GM20431 (cell line): Measurements from ENCODE around the gene HDGF.
"Not testable (repeated sequence)": the region's sequence is repeated elsewhere in the genome, so short reads cannot be mapped to it uniquely, and the experiment has no call there.

Experiments
- in situ Hi-C: fragments of 300-500 bp; cut with MseI, MboI; formaldehyde crosslinking; loops from one replicate; pipeline ENCODE4 v1.15.0; 2020; ENCODE audit warnings: low sequenced_read_pairs; ENCODE audit not compliant: unreplicated experiment

HDGF gene

DNA sequence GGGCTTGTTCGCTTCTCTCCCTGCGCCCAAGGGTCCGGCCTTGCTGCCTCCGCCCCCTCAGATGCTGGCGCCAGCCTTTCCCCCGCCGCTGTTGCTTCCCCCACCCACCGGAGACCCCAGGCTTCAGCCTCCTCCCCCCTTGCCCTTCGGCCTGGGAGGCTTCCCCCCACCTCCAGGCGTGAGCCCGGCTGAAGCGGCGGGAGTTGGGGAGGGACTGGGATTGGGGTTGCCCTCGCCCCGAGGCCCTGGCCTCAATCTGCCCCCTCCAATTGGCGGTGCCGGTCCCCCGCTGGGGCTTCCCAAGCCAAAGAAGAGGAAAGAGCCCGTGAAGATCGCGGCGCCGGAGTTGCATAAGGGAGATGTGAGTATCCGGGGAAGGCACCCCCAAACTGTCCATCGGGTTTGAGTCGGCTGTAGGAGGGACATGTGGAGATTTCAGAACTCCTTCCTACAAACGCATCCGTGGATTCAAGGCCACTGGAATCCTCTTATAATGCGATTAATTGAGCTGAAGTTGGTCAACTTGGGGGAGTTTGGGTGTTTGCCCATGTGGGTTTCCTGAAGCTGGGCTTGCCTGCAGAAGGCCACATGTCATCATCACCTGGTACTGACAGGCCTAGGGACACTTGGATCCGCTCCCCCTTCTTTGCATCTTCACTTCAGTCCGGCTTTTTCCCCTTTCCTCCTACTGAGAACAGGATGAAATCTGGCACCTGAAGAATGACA lies 16.6 kb upstream of the HDGF start:
- in situ Hi-C loops: no loop called here

GRCh38 chr1:156767101-156767878 lies 15.8 kb upstream of the HDGF start, which contains the start of gene PRCC:
Gene PRCC, plus strand, starts transcription at chr1:156767535. Its CDS starts 237 bp downstream, at chr1:156767772.
- in situ Hi-C loops: no loop called here

GRCh38 chr1:156766298-156767100 lies 15.0 kb upstream of the HDGF start:
- in situ Hi-C loops: no loop called here

DNA sequence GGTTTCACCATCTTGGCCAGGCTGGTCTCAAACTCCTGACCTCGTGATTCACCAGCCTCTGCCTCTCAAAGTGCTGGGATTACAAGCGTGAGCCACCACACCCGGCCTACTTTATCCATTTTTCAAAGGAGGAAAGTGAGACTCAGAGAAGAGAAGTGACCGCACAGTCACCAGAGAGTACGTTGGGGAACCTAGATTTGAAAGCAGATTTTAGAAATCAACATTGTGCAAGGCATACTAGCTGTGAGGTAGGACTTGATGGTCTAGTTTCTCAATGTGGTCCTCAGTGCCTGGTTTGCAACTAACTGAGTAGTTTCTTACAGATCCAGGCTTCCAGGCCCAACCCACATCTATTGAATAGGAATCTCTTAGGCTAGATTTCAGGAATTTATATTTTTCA lies 14.2 kb upstream of the HDGF start:
- in situ Hi-C loops: no loop called here

DNA sequence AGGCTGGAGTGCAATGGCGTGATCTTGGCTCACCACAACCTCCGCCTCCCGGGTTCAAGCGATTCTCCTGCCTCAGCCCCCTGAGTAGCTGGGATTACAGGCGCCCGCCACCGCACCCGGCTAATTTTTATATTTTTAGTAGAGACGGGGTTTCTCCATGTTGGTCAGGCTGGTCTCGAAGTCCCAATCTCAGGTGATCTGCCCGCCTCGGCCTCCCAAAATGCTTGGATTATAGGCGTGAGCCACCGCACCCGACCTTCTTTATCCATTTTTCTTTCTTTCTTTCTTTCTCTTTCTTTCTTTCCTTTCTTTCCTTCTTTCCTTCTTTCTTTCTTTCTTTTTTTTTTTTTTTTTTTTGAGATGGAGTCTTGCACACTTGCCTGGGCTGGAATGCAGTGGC lies 13.7 kb upstream of the HDGF start:
- in situ Hi-C loops: not testable (repeated sequence)

GRCh38 chr1:156760796-156761104 lies 9.3 kb upstream of the HDGF start:
- in situ Hi-C loops: no loop called here

DNA sequence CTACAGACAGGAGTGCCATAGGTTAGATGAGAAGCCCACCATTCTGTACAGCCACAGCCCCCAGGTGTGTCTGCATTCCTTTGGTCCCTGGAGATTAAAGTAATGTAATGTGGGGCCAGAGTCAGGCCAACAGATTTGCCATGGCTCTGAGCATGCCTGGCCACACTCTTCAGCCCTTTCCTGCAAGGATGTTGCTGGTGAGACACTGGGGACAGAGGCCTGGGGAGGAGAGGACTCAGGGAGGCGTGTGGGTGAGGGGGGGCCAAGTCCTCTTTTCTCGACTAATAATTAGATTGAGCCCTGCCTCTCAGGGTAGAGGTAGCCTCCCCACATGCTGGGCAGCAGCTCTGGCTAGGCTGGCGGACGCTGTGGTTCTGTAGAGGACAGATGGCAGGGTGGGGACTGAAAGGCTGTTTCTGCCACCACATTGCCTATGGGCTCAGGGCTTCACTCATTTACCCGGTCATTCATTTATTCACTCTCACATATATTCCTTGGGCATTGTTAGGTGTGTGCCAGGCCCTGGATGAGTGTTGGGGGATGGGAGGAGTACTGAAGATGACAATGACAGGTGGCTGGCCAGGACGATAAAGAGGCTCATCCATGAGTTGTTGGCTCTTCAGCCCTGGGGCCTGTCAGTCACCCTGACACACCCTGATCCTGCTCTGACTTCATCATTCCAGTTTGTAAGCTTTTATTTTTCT lies 8.8 kb upstream of the HDGF start:
- in situ Hi-C loops: no loop called here

GRCh38 chr1:156757572-156758253 lies 6.2 kb upstream of the HDGF start:
- in situ Hi-C loops: not testable (repeated sequence)

DNA sequence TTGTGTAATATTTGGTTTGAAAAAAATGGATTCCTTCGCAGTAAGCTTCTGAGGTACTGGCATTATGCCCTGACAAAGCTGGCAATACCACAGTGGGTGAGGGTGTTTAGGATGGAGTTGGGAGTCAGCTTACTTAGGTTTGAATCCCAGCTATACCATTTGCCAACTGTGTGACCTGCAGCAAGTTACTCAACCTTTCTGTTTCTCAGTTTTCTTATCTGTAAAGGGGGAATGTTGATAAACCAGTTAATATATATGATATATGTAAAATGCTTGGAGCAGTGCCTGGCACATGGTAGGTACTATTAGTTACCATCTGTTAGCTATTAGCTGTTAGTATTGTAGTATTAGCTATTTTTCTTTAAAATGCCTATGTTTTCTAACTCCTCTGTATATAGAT lies 4.9 kb upstream of the HDGF start:
- in situ Hi-C loops: no loop called here

GRCh38 chr1:156755527-156755950 lies 4.1 kb upstream of the HDGF start:
- in situ Hi-C loops: no loop called here

- in situ Hi-C loops: no loop called here
These were observed 2.7 kb upstream of the HDGF start for GRCh38 chr1:156754219-156754618.

- in situ Hi-C loops: no loop called here
These were observed 1.5 kb upstream of the HDGF start for GRCh38 chr1:156752843-156753482.

DNA sequence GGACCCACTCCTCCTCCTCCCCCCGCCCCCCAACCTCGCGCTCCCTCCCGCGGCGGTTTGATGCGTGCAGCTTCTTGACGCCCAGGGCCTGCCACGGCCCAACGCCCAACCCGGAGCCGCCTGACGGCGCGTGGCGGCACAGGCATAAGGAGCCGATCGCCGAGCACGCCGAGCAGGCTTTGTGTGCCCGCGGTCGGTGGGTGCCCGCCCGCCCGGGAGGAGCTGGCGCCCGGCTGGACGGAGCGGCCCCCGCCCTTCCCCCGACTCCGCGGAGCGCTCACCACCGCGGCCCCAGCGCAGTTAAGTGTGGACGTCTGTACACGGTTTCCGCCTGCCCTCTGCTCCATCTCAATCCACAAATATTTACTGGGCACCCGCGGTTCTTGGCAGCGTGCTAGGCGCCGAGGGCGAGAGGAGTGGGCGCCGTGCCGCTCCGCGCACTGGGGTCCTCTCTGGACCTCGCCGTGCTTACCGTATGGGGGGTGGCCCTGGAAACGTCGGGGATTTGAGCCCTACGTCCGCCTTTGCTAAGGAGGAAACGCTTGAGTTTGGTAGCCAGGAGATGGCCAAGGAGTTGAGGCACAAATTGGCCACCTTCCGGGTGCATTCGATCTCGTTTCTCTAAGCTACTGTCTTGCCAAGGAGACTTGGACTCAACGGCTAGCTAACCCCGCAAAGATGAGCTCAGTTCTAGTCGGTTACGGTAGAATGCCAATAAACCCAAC lies 444 bp upstream of the HDGF start:
- in situ Hi-C loops: no loop called here

GRCh38 chr1:156750711-156751450 lies 594 bp downstream of the HDGF start:
- in situ Hi-C loops: no loop called here

GRCh38 chr1:156750191-156750672 lies 1.2 kb downstream of the HDGF start:
- in situ Hi-C loops: no loop called here

GRCh38 chr1:156749419-156750118 lies 1.9 kb downstream of the HDGF start:
- in situ Hi-C loops: no loop called here
